ENCODE results near the gene CT45A10. TPM values are rescaled to one million over a fixed set of nuclear protein-coding genes. Genes with fewer than 3 reads are reported as not detected.

CT45A10 gene
- total RNA-seq (2022; extraction: Qiagen RNA extraction; ENCODE audit: low read depth): 0.23 to 0.55 TPM (median 0.37 TPM) in 4 of 5 replicates, not detected in the other

DNA sequence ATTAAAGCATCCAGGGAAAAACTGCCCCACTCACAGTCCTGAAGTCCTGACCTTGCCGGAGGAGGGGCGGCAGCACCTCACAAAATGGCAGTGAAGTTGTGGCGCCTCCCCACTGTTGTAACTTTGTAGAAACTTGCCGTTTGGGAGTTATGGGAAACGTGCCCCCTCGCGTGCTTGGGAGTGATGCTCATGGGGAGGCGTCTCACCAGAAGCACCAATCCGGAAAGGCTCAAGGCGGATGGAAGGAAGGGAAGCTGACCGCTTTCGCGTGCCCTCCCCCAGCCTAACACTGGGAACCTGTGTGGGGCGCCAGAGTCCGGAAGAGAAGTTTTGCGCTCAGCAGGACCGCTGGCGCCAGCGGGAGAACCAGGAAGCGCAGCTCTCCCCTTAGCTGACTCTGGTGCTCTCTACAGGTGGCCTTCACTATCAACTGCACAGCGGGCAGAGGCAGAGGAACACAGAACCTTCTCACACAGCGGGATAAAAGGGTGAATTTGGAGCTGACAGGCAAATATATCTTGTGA is at the start of gene CT45A10, which contains the start of gene SAGE1:
TSS of gene CT45A10 (minus strand) at position 151 of the 524 bp plus-strand sequence. CDS start 8,100 bp downstream, outside the sequence.
TSS of gene SAGE1 (plus strand) at position 423 of the 524 bp plus-strand sequence. CDS start 2,527 bp downstream, outside the sequence.

DNA sequence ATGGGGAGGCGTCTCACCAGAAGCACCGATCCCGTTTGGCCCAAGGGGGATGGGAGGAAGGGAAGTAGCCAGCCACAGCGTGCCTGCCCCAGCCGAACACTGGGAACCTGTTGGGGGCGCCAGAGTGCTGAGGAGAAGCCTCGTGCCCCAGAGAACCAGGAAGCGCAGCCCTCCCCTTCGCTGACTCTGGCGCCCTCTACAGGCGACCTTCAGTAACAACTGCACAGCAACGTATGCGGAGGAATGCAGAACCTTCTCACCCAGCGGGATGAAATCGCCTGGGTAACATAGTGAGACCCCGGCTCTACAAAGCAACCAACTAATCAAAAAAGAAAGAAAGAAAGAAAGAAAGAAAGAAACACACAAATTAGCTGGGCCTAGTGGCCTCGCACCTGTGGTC is 21.5 kb downstream of the CT45A10 start, which contains the start of gene CT45A9:
TSS of gene CT45A9 (minus strand) at position 101 of the 400 bp plus-strand sequence. CDS start 3,751 bp downstream, outside the sequence.

GRCh38 chrX:135854438-135854837 is 38.8 kb downstream of the CT45A10 start, which contains the start of gene CT45A8:
CT45A8 (minus strand) TSS chrX:135854538; CDS start chrX:135850783, 3,755 bp downstream.

GRCh38 chrX:135837180-135837579 is 56.1 kb downstream of the CT45A10 start, which contains the start of gene CT45A7:
CT45A7 (minus strand) TSS chrX:135837280; CDS start chrX:135833533, 3,747 bp downstream.

Other genes with a start within 250 kb of the CT45A10 start
- not detected in 5 replicates for gene CT45A1, start 179.8 kb downstream of the CT45A10 start, total RNA-seq (2022; extraction: Qiagen RNA extraction; ENCODE audit: low read depth)
- 0.10 to 0.16 TPM in 2 of 5 replicates, not detected in the others for gene CT45A3, start 125.3 kb downstream of the CT45A10 start, total RNA-seq (2022; extraction: Qiagen RNA extraction; ENCODE audit: low read depth)
- 0.08 to 0.19 TPM in 2 of 5 replicates, not detected in the others for gene CT45A5, start 107.9 kb downstream of the CT45A10 start, total RNA-seq (2022; extraction: Qiagen RNA extraction; ENCODE audit: low read depth)
- not detected in 5 replicates for gene CT45A6, start 90.7 kb downstream of the CT45A10 start, total RNA-seq (2022; extraction: Qiagen RNA extraction; ENCODE audit: low read depth)
- gene CT45A2, start 73.4 kb downstream of the CT45A10 start, total RNA-seq (2022; extraction: Qiagen RNA extraction; ENCODE audit: low read depth): not detected in 5 replicates
- not detected in 5 replicates for gene CT45A7, start 56.2 kb downstream of the CT45A10 start, total RNA-seq (2022; extraction: Qiagen RNA extraction; ENCODE audit: low read depth)
- not detected in 5 replicates for gene CT45A8, start 38.9 kb downstream of the CT45A10 start, total RNA-seq (2022; extraction: Qiagen RNA extraction; ENCODE audit: low read depth)
- gene CT45A9, start 21.6 kb downstream of the CT45A10 start, total RNA-seq (2022; extraction: Qiagen RNA extraction; ENCODE audit: low read depth): not detected in 5 replicates
- gene SAGE1, start 272 bp upstream of the CT45A10 start, total RNA-seq (2022; extraction: Qiagen RNA extraction; ENCODE audit: low read depth): 0.04 to 0.07 TPM (median 0.06 TPM) in 3 of 5 replicates, not detected in the others
- 16.1 to 20.1 TPM (median 19.0 TPM) in 5 replicates for gene MMGT1, start 80.5 kb upstream of the CT45A10 start, total RNA-seq (2022; extraction: Qiagen RNA extraction; ENCODE audit: low read depth)
- 7.5 to 9.7 TPM (median 9.3 TPM) in 5 replicates for gene SLC9A6, start 92.0 kb upstream of the CT45A10 start, total RNA-seq (2022; extraction: Qiagen RNA extraction; ENCODE audit: low read depth)